GM18526 (cell line): ENCODE measurements around the gene LRP1B.

Experiments used
- POLR2A ChIP-seq: IDR thresholded peaks from 3 replicates; pipeline ENCODE4 v1.6.1; 2011; ENCODE audit not compliant: insufficient read length; ENCODE audit errors: extremely low read depth

Gene LRP1B

GRCh38 chr2:142131010-142131669 is at the start of gene LRP1B:
TSS of gene LRP1B (minus strand) at chr2:142131016. CDS start at chr2:142130729, 287 bp downstream.
- no peak for TF ChIP-seq POLR2A

GRCh38 chr2:142179686-142180085 is 48.9 kb upstream of the LRP1B start:
- no peak for TF ChIP-seq POLR2A

- TF ChIP-seq POLR2A = no peak
These were observed 47.8 kb upstream of the LRP1B start for GRCh38 chr2:142178604-142179003.

GRCh38 chr2:142176941-142177340 is 46.1 kb upstream of the LRP1B start:
- no peak for TF ChIP-seq POLR2A

GRCh38 chr2:142175813-142176338 is 45.1 kb upstream of the LRP1B start:
- TF ChIP-seq POLR2A = no peak

- no peak for TF ChIP-seq POLR2A
These were observed 43.4 kb upstream of the LRP1B start for GRCh38 chr2:142174176-142174575.

- TF ChIP-seq POLR2A = no peak
These were observed 40.0 kb upstream of the LRP1B start for GRCh38 chr2:142170847-142171246.

GRCh38 chr2:142165790-142166189 is 35.0 kb upstream of the LRP1B start:
- TF ChIP-seq POLR2A = no peak

- TF ChIP-seq POLR2A = no peak
These were observed 22.8 kb upstream of the LRP1B start for GRCh38 chr2:142153601-142154000.

GRCh38 chr2:142150453-142150852 is 19.6 kb upstream of the LRP1B start:
- TF ChIP-seq POLR2A = no peak

- TF ChIP-seq POLR2A = no peak
These were observed 13.7 kb upstream of the LRP1B start for GRCh38 chr2:142144547-142144946.

GRCh38 chr2:142142595-142142994 is 11.8 kb upstream of the LRP1B start:
- no peak for TF ChIP-seq POLR2A

- no peak for TF ChIP-seq POLR2A
These were observed 9.6 kb upstream of the LRP1B start for GRCh38 chr2:142140434-142140845.

GRCh38 chr2:142139384-142139783 is 8.6 kb upstream of the LRP1B start:
- TF ChIP-seq POLR2A = no peak

GRCh38 chr2:142136571-142136970 is 5.8 kb upstream of the LRP1B start:
- no peak for TF ChIP-seq POLR2A

GRCh38 chr2:142134911-142135310 is 4.1 kb upstream of the LRP1B start:
- no peak for TF ChIP-seq POLR2A
